Neural progenitor cell (in vitro differentiated cells): ENCODE results near the gene TBC1D9.

Experiments used
- CTCF ChIP-seq: fragments of 200-600 bp; sonication (generic); IDR thresholded peaks from 2 replicates; pipeline ENCODE4 v1.5.1; 2017; ENCODE audit warnings: antibody characterized with exemption, mild to moderate bottlenecking
- EZH2 ChIP-seq: fragments of 200-600 bp; sonication (generic); IDR thresholded peaks from 2 replicates; pipeline ENCODE4 v1.6.1; 2017; ENCODE audit warnings: antibody characterized with exemption, mild to moderate bottlenecking, moderate library complexity
- EZH2phosphoT487 ChIP-seq: fragments of 200-600 bp; sonication (generic); IDR thresholded peaks from 2 replicates; pipeline ENCODE4 v1.6.1; 2017; ENCODE audit warnings: antibody characterized with exemption

GRCh38 chr4:140686796-140687195 is 69.4 kb downstream of the TBC1D9 start:
- TF ChIP-seq CTCF (no peak), EZH2 (no peak), EZH2phosphoT487 (no peak)
